DND-41 (cell line): ENCODE measurements around the gene PID1.

Experiments
- ATAC-seq: fragments of 200-7000 bp; cut with Tn5 transposase; 3 replicates; pipeline ENCODE4 v1.9.1; 2021; ENCODE audit warnings: low read depth; ENCODE audit not compliant: insufficient read depth
- DNase-seq: peaks from one replicate; pipeline ENCODE4 v3.0.0-alpha.2; 2020
- H2AFZ ChIP-seq: 2 replicates; pipeline ENCODE4 v1.6.0; 2012; ENCODE audit warnings: low read depth, low read length
- H3K27ac ChIP-seq: 2 replicates; pipeline ENCODE4 v1.5.1; 2012; ENCODE audit warnings: low read length, inconsistent platforms
- H3K27me3 ChIP-seq: fragments of 200-600 bp; sonication (generic); 2 replicates; pipeline ENCODE4 v1.6.0; 2012; ENCODE audit warnings: low read length, mild to moderate bottlenecking, inconsistent platforms; ENCODE audit not compliant: insufficient read depth, poor library complexity
- H3K36me3 ChIP-seq: 2 replicates; pipeline ENCODE4 v1.5.1; 2012; ENCODE audit warnings: low read length, inconsistent platforms; ENCODE audit not compliant: insufficient read depth
- H3K4me1 ChIP-seq: 2 replicates; pipeline ENCODE4 v1.5.1; 2012; ENCODE audit warnings: mild to moderate bottlenecking, low read length; ENCODE audit not compliant: insufficient read depth
- H3K4me2 ChIP-seq: 2 replicates; pipeline ENCODE4 v1.6.0; 2012; ENCODE audit warnings: mild to moderate bottlenecking, moderate library complexity, low read length, inconsistent platforms; ENCODE audit not compliant: insufficient read depth
- H3K4me3 ChIP-seq, 2 experiments: fragments of 200-600 bp in 1 of 2; shearing (Covaris generic) in 1 of 2; 2 replicates each; pipeline ENCODE4 v1.5.1; 2012 to 2016; ENCODE audit warnings: inconsistent platforms in 2 of 2, low read length in 2 of 2, mild to moderate bottlenecking in 2 of 2, low read depth in 1 of 2, moderate library complexity in 1 of 2
- H3K79me2 ChIP-seq: 2 replicates; pipeline ENCODE4 v1.6.0; 2012; ENCODE audit warnings: low read length, inconsistent platforms; ENCODE audit not compliant: insufficient read depth
- H3K9ac ChIP-seq: 2 replicates; pipeline ENCODE4 v1.6.0; 2012; ENCODE audit warnings: low read depth, mild to moderate bottlenecking, inconsistent platforms, low read length, moderate library complexity
- H3K9me3 ChIP-seq: 2 replicates; pipeline ENCODE4 v1.5.1; 2012; ENCODE audit warnings: low read length, moderate library complexity, mild to moderate bottlenecking, inconsistent platforms; ENCODE audit not compliant: insufficient read depth, severe bottlenecking
- H4K20me1 ChIP-seq: 2 replicates; pipeline ENCODE4 v1.6.0; 2012; ENCODE audit warnings: low read length; ENCODE audit not compliant: insufficient read depth
- CTCF ChIP-seq: IDR thresholded peaks from 2 replicates; pipeline ENCODE4 v1.5.1; 2012; ENCODE audit warnings: borderline replicate concordance, low read length, moderate library complexity, mild to moderate bottlenecking; ENCODE audit not compliant: poor library complexity, severe bottlenecking; ENCODE audit errors: extremely low read depth
- EZH2 ChIP-seq: IDR thresholded peaks from 3 replicates; pipeline ENCODE4 v1.6.1; 2012; ENCODE audit warnings: borderline replicate concordance, low read depth, mild to moderate bottlenecking, moderate library complexity, low read length, inconsistent platforms; ENCODE audit not compliant: severe bottlenecking

PID1 gene

GRCh38 chr2:229282758-229283546 lies 11.9 kb upstream of the PID1 start:
- H4K20me1 ChIP-seq, result no peaks in the 10 kb centered on the region

GRCh38 chr2:229279516-229279915 lies 8.4 kb upstream of the PID1 start:
- DNase-seq, result no peak
- no peaks in the 10 kb centered on the region for H3K36me3 ChIP-seq

More at GRCh38 chr2:229282758-229283546, 11.9 kb upstream of the PID1 start:
- Histone ChIP-seq H3K36me3 (no peaks in the 10 kb centered on the region), H3K4me3 (no peak overlapping the region), H3K27me3 (no peaks in the 10 kb centered on the region), H3K9ac (no peak overlapping the region), H2AFZ (no peak overlapping the region), H3K4me1 (no peaks in the 10 kb centered on the region), H3K27ac (no peak overlapping the region), H3K79me2 (no peaks in the 10 kb centered on the region), H3K4me2 (no peak overlapping the region), H3K9me3 (no peaks in the 10 kb centered on the region)
- no peak for ATAC-seq
- no peak for DNase-seq
- TF ChIP-seq EZH2 (no peak), CTCF (no peak)

GRCh38 chr2:229275506-229275905 lies 4.4 kb upstream of the PID1 start:
- Histone ChIP-seq H3K4me3 (no peak overlapping the region), H3K27me3 (no peaks in the 10 kb centered on the region), H3K9ac (no peak overlapping the region), H3K36me3 (no peaks in the 10 kb centered on the region), H3K27ac (no peak overlapping the region), H3K9me3 (no peaks in the 10 kb centered on the region), H4K20me1 (no peaks in the 10 kb centered on the region), H3K79me2 (no peaks in the 10 kb centered on the region), H3K4me2 (no peak overlapping the region), H2AFZ (no peak overlapping the region), H3K4me1 (no peaks in the 10 kb centered on the region)
- no peak for TF ChIP-seq CTCF
- TF ChIP-seq EZH2, result no peak
- no peak for DNase-seq
- ATAC-seq, result no peak

More at GRCh38 chr2:229279516-229279915, 8.4 kb upstream of the PID1 start:
- ATAC-seq, result no peak
- Histone ChIP-seq H3K9me3 (no peaks in the 10 kb centered on the region), H3K4me3 (no peak overlapping the region), H3K27ac (no peak overlapping the region), H3K9ac (no peak overlapping the region), H2AFZ (no peak overlapping the region), H3K4me1 (no peaks in the 10 kb centered on the region), H4K20me1 (no peaks in the 10 kb centered on the region), H3K27me3 (no peaks in the 10 kb centered on the region), H3K79me2 (no peaks in the 10 kb centered on the region), H3K4me2 (no peak overlapping the region)
- TF ChIP-seq CTCF (no peak), EZH2 (no peak)
